DMS53 treated with DMSO at 0.1 percent for 48 hours (cell line): ENCODE results near the gene CCDC18.
A peak's percentile ranks its signal among the peaks of the same experiment; 100 is the strongest.

ENCODE experiments used
- DNase-seq: peaks from one replicate; lab custom pipeline; 2025; ENCODE audit not compliant: unreplicated experiment; lab: John Stamatoyannopoulos, UW

CCDC18 gene

GRCh38 chr1:93304716-93305138 is 124.2 kb downstream of the CCDC18 start:
- DNase-seq: peak; percentile 84

GRCh38 chr1:93306920-93307319 is 126.4 kb downstream of the CCDC18 start:
- DNase-seq: no peak

GRCh38 chr1:93313026-93313425 is 132.5 kb downstream of the CCDC18 start:
- DNase-seq: no peak

GRCh38 chr1:93317207-93317606 is 136.7 kb downstream of the CCDC18 start:
- DNase-seq: no peak

GRCh38 chr1:93317943-93318342 is 137.4 kb downstream of the CCDC18 start:
- no peak for DNase-seq

- no peak for DNase-seq
Measured at GRCh38 chr1:93321720-93322119, 141.2 kb downstream of the CCDC18 start.

- no peak for DNase-seq
Measured at GRCh38 chr1:93322349-93322748, 141.8 kb downstream of the CCDC18 start.

GRCh38 chr1:93323185-93323820 is 142.8 kb downstream of the CCDC18 start:
- DNase-seq: no peak

GRCh38 chr1:93324486-93325464 is 144.3 kb downstream of the CCDC18 start:
- no peak for DNase-seq
